K562 (cell line): ENCODE results near the gene ZNF296. TPM values are rescaled to one million over a fixed set of nuclear protein-coding genes. Genes with fewer than 3 reads are reported as not detected.

Source experiments
- CHD1 ChIP-seq: fragments of 200-600 bp; sonication (generic); IDR thresholded peaks from one replicate; pipeline ENCODE4 v1.6.1; 2012; ENCODE audit warnings: mild to moderate bottlenecking, moderate library complexity, low read length, inconsistent platforms
- KLF16 ChIP-seq: IDR thresholded peaks from 2 replicates; pipeline ENCODE4 v1.6.1; 2016; ENCODE audit warnings: antibody characterized with exemption
- RBM14 ChIP-seq: fragments of 200-400 bp; formaldehyde crosslinking; IDR thresholded peaks from 2 replicates; pipeline ENCODE4 v1.6.1; 2018; ENCODE audit warnings: low read depth, mild to moderate bottlenecking, low read length, moderate library complexity, borderline replicate concordance; ENCODE audit not compliant: insufficient read depth
- ZEB2 ChIP-seq: fragments of 450-650 bp; IDR thresholded peaks from 2 replicates; pipeline ENCODE4 v1.6.1; 2016
- polyA plus RNA-seq, 8 experiments: library from polyadenylated mRNA; depleted of rRNA in 4 of 8; stranded (reverse) in 5 of 8; unstranded in 3 of 8; fragments of >200 nt; fragmentation: Nextera tagmentation in 2 of 8; fragmentation: Illumina TruSeq in 1 of 8; extraction: Ambion mirVana in 2 of 8; extraction: Trizol in 1 of 8; gene quantifications; 2 replicates each; pipeline versions ENCODE4 v1.2.1 to v1.2.3, GENCODE V29; 2011 to 2014; ENCODE audit warnings: inconsistent platforms in 1 of 8, missing spikeins in 1 of 8
- total RNA-seq, 7 experiments: library from RNA; depleted of rRNA in 6 of 7; stranded (reverse); fragments of >200 nt in 6 of 7; fragmentation: Illumina TruSeq in 2 of 7; extraction: Trizol in 2 of 7; gene quantifications; 2 replicates each; pipeline versions ENCODE4 v1.2.1 to v1.2.3, GENCODE V29; 2011 to 2021; ENCODE audit warnings: low replicate concordance in 1 of 7
- TF ChIP-seq, protein P1 (sequence below): fragments of 200-600 bp; sonication (generic); IDR thresholded peaks from one replicate; pipeline ENCODE4 v1.6.1; 2012; ENCODE audit warnings: mild to moderate bottlenecking, low read depth, low read length, inconsistent platforms
- TF ChIP-seq, protein P2 (sequence below): sonication (generic); formaldehyde crosslinking; IDR thresholded peaks from 2 replicates; pipeline ENCODE4 v1.8.1; 2023; ENCODE audit warnings: mild to moderate bottlenecking, missing genetic modification reagents
- TF ChIP-seq, protein P3 (sequence below): fragments of 450-650 bp; IDR thresholded peaks from 2 replicates; pipeline ENCODE4 v1.6.1; 2017; ENCODE audit warnings: antibody characterized with exemption, mild to moderate bottlenecking

The ZNF296 gene
- total and polyA plus RNA-seq, 9 of the 15 experiments (the other 6 are each of a cell fraction or from before 2014, with no cell fraction given) = 0.03 to 8.8 (median 0.47) TPM; not detected in 1

DNA sequence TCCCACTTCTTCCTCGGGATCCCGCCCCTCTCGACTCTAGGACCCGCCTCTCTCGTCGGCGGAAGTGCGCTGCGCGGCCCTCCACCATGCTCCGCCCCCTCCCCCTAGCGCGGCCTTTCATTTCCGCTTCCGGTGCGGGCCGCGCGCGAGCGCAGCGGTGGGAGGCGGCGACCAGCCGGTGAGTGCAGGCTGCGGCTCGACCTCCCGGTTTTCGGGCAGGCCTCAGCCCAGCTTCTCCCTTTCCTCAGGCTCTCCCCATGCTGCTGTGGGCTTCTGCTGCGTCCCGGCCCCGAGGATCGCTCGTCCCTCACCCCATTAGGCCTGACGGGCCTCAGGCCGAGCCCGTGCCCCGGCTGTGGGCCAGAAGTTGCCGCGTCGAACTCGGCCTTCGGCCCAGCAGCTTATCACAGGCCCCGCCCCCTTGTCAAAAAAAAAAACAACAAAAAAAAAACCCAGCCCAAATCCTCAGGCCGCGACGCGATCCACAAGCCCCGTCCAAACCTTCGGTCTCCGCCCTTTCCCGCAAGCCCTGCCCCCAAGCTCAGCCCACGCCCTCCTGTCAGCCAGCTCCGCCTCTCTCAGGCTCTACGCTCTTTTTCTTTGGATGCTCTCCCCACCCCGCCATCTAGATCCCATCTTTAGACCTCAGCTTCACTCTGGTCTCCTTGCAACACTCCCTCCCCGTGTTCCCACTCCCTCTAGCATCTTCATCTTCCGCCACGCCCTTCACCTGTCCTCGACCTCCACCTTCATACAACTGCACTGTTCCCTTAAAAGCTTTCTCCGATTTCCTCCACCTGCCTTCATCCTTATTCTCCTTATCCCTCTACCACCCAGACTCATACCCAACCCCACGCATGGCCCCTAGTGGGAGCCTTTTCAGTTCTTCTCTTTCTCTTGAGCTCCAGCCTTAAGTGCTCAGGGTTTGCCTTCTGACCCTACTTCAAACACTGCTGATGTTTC lies 37.1 kb downstream of the ZNF296 start, which contains the start of gene CLASRP (continued):
- TF ChIP-seq, protein P1, sequence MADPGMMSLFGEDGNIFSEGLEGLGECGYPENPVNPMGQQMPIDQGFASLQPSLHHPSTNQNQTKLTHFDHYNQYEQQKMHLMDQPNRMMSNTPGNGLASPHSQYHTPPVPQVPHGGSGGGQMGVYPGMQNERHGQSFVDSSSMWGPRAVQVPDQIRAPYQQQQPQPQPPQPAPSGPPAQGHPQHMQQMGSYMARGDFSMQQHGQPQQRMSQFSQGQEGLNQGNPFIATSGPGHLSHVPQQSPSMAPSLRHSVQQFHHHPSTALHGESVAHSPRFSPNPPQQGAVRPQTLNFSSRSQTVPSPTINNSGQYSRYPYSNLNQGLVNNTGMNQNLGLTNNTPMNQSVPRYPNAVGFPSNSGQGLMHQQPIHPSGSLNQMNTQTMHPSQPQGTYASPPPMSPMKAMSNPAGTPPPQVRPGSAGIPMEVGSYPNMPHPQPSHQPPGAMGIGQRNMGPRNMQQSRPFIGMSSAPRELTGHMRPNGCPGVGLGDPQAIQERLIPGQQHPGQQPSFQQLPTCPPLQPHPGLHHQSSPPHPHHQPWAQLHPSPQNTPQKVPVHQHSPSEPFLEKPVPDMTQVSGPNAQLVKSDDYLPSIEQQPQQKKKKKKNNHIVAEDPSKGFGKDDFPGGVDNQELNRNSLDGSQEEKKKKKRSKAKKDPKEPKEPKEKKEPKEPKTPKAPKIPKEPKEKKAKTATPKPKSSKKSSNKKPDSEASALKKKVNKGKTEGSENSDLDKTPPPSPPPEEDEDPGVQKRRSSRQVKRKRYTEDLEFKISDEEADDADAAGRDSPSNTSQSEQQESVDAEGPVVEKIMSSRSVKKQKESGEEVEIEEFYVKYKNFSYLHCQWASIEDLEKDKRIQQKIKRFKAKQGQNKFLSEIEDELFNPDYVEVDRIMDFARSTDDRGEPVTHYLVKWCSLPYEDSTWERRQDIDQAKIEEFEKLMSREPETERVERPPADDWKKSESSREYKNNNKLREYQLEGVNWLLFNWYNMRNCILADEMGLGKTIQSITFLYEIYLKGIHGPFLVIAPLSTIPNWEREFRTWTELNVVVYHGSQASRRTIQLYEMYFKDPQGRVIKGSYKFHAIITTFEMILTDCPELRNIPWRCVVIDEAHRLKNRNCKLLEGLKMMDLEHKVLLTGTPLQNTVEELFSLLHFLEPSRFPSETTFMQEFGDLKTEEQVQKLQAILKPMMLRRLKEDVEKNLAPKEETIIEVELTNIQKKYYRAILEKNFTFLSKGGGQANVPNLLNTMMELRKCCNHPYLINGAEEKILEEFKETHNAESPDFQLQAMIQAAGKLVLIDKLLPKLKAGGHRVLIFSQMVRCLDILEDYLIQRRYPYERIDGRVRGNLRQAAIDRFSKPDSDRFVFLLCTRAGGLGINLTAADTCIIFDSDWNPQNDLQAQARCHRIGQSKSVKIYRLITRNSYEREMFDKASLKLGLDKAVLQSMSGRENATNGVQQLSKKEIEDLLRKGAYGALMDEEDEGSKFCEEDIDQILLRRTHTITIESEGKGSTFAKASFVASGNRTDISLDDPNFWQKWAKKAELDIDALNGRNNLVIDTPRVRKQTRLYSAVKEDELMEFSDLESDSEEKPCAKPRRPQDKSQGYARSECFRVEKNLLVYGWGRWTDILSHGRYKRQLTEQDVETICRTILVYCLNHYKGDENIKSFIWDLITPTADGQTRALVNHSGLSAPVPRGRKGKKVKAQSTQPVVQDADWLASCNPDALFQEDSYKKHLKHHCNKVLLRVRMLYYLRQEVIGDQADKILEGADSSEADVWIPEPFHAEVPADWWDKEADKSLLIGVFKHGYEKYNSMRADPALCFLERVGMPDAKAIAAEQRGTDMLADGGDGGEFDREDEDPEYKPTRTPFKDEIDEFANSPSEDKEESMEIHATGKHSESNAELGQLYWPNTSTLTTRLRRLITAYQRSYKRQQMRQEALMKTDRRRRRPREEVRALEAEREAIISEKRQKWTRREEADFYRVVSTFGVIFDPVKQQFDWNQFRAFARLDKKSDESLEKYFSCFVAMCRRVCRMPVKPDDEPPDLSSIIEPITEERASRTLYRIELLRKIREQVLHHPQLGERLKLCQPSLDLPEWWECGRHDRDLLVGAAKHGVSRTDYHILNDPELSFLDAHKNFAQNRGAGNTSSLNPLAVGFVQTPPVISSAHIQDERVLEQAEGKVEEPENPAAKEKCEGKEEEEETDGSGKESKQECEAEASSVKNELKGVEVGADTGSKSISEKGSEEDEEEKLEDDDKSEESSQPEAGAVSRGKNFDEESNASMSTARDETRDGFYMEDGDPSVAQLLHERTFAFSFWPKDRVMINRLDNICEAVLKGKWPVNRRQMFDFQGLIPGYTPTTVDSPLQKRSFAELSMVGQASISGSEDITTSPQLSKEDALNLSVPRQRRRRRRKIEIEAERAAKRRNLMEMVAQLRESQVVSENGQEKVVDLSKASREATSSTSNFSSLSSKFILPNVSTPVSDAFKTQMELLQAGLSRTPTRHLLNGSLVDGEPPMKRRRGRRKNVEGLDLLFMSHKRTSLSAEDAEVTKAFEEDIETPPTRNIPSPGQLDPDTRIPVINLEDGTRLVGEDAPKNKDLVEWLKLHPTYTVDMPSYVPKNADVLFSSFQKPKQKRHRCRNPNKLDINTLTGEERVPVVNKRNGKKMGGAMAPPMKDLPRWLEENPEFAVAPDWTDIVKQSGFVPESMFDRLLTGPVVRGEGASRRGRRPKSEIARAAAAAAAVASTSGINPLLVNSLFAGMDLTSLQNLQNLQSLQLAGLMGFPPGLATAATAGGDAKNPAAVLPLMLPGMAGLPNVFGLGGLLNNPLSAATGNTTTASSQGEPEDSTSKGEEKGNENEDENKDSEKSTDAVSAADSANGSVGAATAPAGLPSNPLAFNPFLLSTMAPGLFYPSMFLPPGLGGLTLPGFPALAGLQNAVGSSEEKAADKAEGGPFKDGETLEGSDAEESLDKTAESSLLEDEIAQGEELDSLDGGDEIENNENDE = no peak
- TF ChIP-seq, protein P2, sequence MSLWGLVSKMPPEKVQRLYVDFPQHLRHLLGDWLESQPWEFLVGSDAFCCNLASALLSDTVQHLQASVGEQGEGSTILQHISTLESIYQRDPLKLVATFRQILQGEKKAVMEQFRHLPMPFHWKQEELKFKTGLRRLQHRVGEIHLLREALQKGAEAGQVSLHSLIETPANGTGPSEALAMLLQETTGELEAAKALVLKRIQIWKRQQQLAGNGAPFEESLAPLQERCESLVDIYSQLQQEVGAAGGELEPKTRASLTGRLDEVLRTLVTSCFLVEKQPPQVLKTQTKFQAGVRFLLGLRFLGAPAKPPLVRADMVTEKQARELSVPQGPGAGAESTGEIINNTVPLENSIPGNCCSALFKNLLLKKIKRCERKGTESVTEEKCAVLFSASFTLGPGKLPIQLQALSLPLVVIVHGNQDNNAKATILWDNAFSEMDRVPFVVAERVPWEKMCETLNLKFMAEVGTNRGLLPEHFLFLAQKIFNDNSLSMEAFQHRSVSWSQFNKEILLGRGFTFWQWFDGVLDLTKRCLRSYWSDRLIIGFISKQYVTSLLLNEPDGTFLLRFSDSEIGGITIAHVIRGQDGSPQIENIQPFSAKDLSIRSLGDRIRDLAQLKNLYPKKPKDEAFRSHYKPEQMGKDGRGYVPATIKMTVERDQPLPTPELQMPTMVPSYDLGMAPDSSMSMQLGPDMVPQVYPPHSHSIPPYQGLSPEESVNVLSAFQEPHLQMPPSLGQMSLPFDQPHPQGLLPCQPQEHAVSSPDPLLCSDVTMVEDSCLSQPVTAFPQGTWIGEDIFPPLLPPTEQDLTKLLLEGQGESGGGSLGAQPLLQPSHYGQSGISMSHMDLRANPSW (CRISPR knock-in tag) = no peak
- peak; percentile 86 for TF ChIP-seq CHD1
- TF ChIP-seq ZEB2 = no peak
- TF ChIP-seq, protein P3, sequence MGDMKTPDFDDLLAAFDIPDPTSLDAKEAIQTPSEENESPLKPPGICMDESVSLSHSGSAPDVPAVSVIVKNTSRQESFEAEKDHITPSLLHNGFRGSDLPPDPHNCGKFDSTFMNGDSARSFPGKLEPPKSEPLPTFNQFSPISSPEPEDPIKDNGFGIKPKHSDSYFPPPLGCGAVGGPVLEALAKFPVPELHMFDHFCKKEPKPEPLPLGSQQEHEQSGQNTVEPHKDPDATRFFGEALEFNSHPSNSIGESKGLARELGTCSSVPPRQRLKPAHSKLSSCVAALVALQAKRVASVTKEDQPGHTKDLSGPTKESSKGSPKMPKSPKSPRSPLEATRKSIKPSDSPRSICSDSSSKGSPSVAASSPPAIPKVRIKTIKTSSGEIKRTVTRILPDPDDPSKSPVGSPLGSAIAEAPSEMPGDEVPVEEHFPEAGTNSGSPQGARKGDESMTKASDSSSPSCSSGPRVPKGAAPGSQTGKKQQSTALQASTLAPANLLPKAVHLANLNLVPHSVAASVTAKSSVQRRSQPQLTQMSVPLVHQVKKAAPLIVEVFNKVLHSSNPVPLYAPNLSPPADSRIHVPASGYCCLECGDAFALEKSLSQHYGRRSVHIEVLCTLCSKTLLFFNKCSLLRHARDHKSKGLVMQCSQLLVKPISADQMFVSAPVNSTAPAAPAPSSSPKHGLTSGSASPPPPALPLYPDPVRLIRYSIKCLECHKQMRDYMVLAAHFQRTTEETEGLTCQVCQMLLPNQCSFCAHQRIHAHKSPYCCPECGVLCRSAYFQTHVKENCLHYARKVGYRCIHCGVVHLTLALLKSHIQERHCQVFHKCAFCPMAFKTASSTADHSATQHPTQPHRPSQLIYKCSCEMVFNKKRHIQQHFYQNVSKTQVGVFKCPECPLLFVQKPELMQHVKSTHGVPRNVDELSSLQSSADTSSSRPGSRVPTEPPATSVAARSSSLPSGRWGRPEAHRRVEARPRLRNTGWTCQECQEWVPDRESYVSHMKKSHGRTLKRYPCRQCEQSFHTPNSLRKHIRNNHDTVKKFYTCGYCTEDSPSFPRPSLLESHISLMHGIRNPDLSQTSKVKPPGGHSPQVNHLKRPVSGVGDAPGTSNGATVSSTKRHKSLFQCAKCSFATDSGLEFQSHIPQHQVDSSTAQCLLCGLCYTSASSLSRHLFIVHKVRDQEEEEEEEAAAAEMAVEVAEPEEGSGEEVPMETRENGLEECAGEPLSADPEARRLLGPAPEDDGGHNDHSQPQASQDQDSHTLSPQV = no peak
- 0 out of 2 replicates have a peak, but pooled peaks have one; percentile 61 for TF ChIP-seq RBM14
- TF ChIP-seq KLF16 = no peak
